Measurements from ENCODE around the gene KRTAP12-4. TPM values are rescaled to one million over a fixed set of nuclear protein-coding genes. Genes with fewer than 3 reads are reported as not detected.

KRTAP12-4 gene
- total and polyA plus RNA-seq, 9 of the 15 experiments (the other 6 are each of a cell fraction or from before 2014, with no cell fraction given), result not detected

- H3K4me3 ChIP-seq, result no peak overlapping the region
- H3K36me3 ChIP-seq (ENCODE audit: control insufficient read depth, insufficient read depth, low read length), result no peaks in the 10 kb centered on the region
- H3K9me1 ChIP-seq (ENCODE audit: control insufficient read depth, insufficient read depth, low read length), result peaks cover 3% of the 10 kb centered on the region
- ChIA-PET POLR2A (no interaction called here), CTCF (ENCODE audit: low intra/inter-chr PET ratio) (no interaction called here)
- no peak overlapping the region for H2AFZ ChIP-seq (ENCODE audit: low read depth, low read length)
- H3K4me1 ChIP-seq (replicated peaks in 1 of 2; ENCODE audit: control insufficient read depth in 2 of 2, insufficient read depth in 2 of 2, low read length in 2 of 2), result peaks cover 0 to 10% of the 10 kb centered on the region in 2 experiments; a peak in 2 of 5 replicates
- no TSS peak for BruUV-seq (replicated peaks)
- H3K27ac ChIP-seq (ENCODE audit: extremely low read depth, low read depth, low read length), result no peak overlapping the region
- in situ Hi-C loops (cut with MboI) (no loop called here), intact Hi-C loops (cut with micrococcal nuclease) (no loop called here)
- H3K9me3 ChIP-seq (replicated peaks; ENCODE audit: control insufficient read depth, insufficient read depth, low read depth, low read length), result no peaks in the 10 kb centered on the region; the same call in none of the 2 replicates
- peaks cover 14 to 44% of the 10 kb centered on the region in 2 experiments; a peak in 4 of 5 replicates for H3K27me3 ChIP-seq (ENCODE audit: control insufficient read depth in 2 of 2, insufficient read depth in 2 of 2, low read length in 2 of 2)
- no peak for ATAC-seq
- WGBS (ENCODE audit: insufficient coverage, low coverage, missing lambda C conversion rate), result 0% methylated on average over 8 of the region's 13 CpGs
- no peak for FAIRE-seq
- TF ChIP-seq PHTF2 (CRISPR knock-in tag; IDR thresholded peaks at IDR 0.05), result no peak
- TF ChIP-seq CBX3 (IDR thresholded peaks at IDR 0.05; ENCODE audit: borderline replicate concordance in 1 of 2, low read length in 2 of 2), result no peak
- no peak for TF ChIP-seq SMARCA4 (IDR thresholded peaks at IDR 0.05)
- TF ChIP-seq RBFOX2 (IDR thresholded peaks at IDR 0.05; ENCODE audit: low read depth, low read length), result no peak
- no peak for TF ChIP-seq ZEB2 (IDR thresholded peaks at IDR 0.05)
- TF ChIP-seq FOS (IDR thresholded peaks at IDR 0.05; ENCODE audit: extremely low read depth, insufficient read length), result no peak
- no peak for TF ChIP-seq SNIP1 (IDR thresholded peaks at IDR 0.05; ENCODE audit: low read depth)
- H4K20me1 ChIP-seq (replicated peaks; ENCODE audit: control insufficient read depth, insufficient read depth, low read length), result no peaks in the 10 kb centered on the region
- H3K79me2 ChIP-seq (ENCODE audit: control insufficient read depth, insufficient read depth, low read length), result no peaks in the 10 kb centered on the region
- H3K9ac ChIP-seq (ENCODE audit: insufficient read depth in 1 of 2, low read depth in 2 of 2, low read length in 2 of 2), result no peak overlapping the region
- no peak overlapping the region for H3K4me2 ChIP-seq (ENCODE audit: insufficient read depth, low read length)
- DNase-seq (ENCODE audit: extremely low read depth in 1 of 4, low spot score in 3 of 4), result no peak
Observed at GRCh38 chr21:44612669-44613229, 41.7 kb downstream of the KRTAP12-4 start.

- H3K4me1 ChIP-seq (replicated peaks in 1 of 2; ENCODE audit: control insufficient read depth in 2 of 2, insufficient read depth in 2 of 2, low read length in 2 of 2), result peaks cover 0 to 10% of the 10 kb centered on the region in 2 experiments; a peak in 2 of 5 replicates
- BruUV-seq (replicated peaks), result no TSS peak
- no peaks in the 10 kb centered on the region for H3K79me2 ChIP-seq (ENCODE audit: control insufficient read depth, insufficient read depth, low read length)
- H3K9me3 ChIP-seq (replicated peaks; ENCODE audit: control insufficient read depth, insufficient read depth, low read depth, low read length), result no peaks in the 10 kb centered on the region; the same call in none of the 2 replicates
- in situ Hi-C loops (cut with MboI), result no loop called here
- H3K27ac ChIP-seq (ENCODE audit: extremely low read depth, low read depth, low read length), result no peak within 1 kb of the TSS
- no peaks in the 10 kb centered on the region for H3K36me3 ChIP-seq (ENCODE audit: control insufficient read depth, insufficient read depth, low read length)
- FAIRE-seq, result no peak
- ATAC-seq, result no peak
- 1% methylated on average over 8 of the region's 8 CpGs for WGBS (ENCODE audit: insufficient coverage, low coverage, missing lambda C conversion rate)
- H4K20me1 ChIP-seq (replicated peaks; ENCODE audit: control insufficient read depth, insufficient read depth, low read length), result no peaks in the 10 kb centered on the region
- intact Hi-C loops (cut with micrococcal nuclease), result no loop called here
- ChIA-PET CTCF (ENCODE audit: low intra/inter-chr PET ratio) (no interaction called here), POLR2A (no interaction called here)
- no peak within 1 kb of the TSS for H3K4me3 ChIP-seq
- H3K4me2 ChIP-seq (ENCODE audit: insufficient read depth, low read length), result no peak within 1 kb of the TSS
- H3K27me3 ChIP-seq (ENCODE audit: control insufficient read depth in 2 of 2, insufficient read depth in 2 of 2, low read length in 2 of 2), result peaks cover 14 to 42% of the 10 kb centered on the region in 2 experiments; a peak in 4 of 5 replicates
- DNase-seq (ENCODE audit: extremely low read depth in 1 of 4, low spot score in 3 of 4), result no peak
- peaks cover 3% of the 10 kb centered on the region for H3K9me1 ChIP-seq (ENCODE audit: control insufficient read depth, insufficient read depth, low read length)
- no peak within 1 kb of the TSS for H2AFZ ChIP-seq (ENCODE audit: low read depth, low read length)
- no peak within 1 kb of the TSS for H3K9ac ChIP-seq (ENCODE audit: insufficient read depth in 1 of 2, low read depth in 2 of 2, low read length in 2 of 2)
- TF ChIP-seq HOMEZ (CRISPR knock-in tag; IDR thresholded peaks at IDR 0.05) (no peak), ZNF395 (CRISPR knock-in tag; IDR thresholded peaks at IDR 0.05) (no peak), RBM39 (optimal IDR thresholded peaks at IDR 0.05; ENCODE audit: low read depth, low read length) (no peak), NRF1 (conservative IDR thresholded peaks at IDR 0.05 in 1 of 2, IDR thresholded peaks at IDR 0.05 in 1 of 2) (no peak), ZNF766 (CRISPR knock-in tag; conservative IDR thresholded peaks at IDR 0.05) (no peak), DDX20 (tag; IDR thresholded peaks at IDR 0.05; ENCODE audit: low read depth) (no peak)
Observed at GRCh38 chr21:44612029-44612486, 42.4 kb downstream of the KRTAP12-4 start, which contains the start of gene KRTAP10-8. KRTAP10-8 (plus strand) TSS chr21:44612079; CDS start chr21:44612101, 22 bp downstream.
